Stimulated activated CD4-positive, alpha-beta T cell treated with anti-CD3 and anti-CD28 coated beads, TNF-alpha, amount 100 ng/mL, for 4 hours (primary cell): ENCODE results near the gene SMYD3.

Experiments used
- DNase-seq, 3 experiments: peaks; one replicate each; pipeline ENCODE4 v3.0.0-alpha.2; 2020; ENCODE audit warnings: low read depth in 3 of 3

The SMYD3 gene

DNA sequence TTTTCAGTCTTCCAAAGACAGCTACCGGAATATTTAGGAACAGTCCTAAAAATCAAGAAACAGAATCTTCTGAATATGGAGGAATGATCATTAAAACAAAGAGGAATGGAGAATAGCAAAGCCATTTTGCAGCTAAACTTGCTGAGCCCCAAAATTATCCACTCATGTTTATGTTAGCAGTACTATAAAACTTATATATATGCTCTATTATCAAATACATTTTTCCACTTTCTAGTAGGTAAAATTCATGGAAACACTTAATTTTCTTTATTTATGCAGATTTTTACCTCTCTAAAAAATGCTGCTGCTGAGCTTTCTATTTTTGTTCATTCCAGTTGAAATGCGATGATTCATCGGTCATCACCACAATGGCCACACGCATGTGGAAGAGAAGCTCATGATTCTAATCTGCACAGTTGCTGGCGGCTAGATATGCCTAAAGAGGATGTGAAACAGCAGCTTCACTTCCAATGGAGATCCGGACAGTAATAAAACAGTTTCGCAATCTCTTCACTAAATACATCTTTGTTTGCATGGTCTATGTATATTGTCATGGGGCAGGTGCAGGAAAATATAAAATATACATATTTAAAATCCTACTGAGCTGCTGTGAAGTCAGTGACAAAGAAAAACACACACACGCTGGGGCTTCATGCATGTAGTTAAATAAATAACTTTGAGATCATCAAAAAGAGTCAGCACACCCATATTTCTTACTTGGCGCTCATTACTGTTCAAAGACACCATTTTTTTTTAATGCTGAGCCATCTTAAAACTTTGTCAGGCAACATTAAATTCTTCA is 292.2 kb downstream of the SMYD3 start:
- no peak for DNase-seq

DNA sequence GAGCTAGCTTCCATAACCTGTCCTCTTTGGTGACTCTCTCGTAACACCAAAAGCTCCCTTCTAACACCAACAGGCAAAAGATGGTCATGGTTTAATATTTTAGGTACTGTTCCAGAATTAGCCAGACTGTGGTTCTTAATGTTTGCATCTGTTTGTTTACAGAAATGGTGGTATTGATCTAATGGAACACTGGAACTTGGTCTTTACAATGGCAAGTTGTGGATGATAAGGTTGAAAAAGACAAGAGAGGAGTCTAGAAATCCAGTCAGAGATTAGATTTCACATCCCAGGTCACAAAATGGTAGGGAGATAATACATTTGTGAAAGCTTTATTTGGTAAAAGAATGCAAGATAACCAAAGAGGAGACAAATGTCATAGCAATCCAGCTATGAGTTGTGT is 293.1 kb downstream of the SMYD3 start:
- DNase-seq = no peak

DNA sequence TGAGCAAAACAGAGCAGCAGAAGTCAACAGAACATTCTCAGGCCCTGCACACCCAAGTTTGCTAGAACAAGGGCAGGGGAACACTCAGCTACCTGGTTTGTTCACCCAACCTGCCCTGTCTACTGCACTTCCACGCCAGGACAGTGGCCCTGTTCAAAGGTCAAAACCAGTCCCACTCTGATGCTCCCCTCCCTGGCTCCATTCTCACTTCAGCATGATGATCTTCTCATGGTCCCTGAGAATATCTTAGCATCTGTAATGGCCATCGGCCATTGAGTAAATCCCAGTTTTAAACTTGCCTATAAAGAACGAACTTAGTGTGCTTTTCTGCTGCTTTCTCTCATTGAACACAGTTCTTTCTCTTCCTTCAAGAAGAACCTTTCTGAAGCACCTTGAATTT is 293.6 kb downstream of the SMYD3 start:
- DNase-seq = no peak

DNA sequence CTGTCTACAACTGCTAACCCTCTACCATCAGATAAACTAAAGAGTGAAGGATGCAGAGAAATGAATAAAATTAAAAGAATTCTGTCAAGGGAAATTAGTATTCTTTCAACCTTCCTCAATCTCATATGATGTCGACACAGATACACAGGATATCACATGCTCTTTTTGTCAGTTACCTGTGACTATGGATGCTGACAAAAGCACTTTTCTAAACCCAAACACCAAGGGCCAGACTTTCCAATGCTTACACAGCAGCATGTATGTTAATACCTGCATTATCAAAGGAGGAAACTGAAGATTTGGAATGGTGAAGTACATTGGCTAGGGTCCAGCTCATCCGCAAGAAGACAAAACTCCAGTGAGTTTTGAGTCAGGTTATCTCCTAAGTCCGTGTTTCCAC is 294.0 kb downstream of the SMYD3 start:
- no peak for DNase-seq

DNA sequence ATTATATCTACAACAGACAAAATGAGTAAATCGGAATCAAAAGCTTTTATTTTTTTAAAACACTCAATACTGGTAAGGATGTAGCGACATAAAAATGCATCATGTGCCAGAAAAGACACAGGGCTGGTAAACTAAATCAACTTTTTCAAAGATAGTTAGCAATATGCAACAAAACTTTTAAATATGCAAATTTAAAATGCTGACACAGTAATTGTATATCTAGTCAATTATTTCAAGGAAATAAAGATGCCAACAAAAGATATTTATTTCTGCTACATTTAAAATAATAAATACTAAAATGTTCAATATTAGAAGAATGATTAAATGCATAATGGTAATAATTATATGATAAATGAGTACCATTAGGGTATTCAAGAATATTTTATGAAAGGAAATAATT is 295.1 kb downstream of the SMYD3 start:
- no peak for DNase-seq

DNA sequence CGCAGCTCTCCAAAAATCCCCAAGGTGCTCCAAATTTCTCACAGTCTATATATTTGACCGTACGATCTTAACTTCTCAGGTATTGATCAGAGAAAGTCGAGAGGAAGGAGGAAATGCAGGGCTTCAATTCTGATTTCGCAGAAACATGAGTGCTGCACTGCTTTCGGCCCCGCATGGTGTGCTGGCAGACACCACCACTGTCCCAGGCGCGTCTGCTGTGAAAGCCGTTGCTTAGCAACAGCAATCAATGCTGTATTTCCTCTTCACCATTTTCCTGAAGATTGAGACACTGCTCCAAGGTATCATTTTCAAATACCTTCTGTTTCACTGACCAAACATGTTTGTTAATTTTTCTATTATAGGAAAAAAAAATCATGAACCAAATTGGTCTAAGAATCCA is 296.3 kb downstream of the SMYD3 start:
- DNase-seq = no peak

DNA sequence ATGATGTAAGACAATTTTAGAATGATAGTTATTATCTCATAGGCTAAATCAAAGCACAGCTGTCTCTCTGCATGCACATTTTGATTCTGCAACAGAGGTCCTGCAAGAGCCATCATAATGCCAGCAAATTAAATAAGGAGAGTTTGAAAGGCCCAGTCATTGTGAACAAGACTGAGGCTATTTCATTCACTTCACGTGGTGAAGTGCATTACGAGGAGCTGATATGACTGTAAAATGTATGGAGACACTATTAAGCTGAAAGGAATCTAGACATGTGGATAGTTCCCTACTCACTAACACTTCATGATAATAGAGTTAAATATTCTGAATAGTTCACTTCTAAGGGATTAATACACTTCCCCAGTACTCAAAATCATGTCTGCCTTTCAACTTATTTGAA is 299.0 kb downstream of the SMYD3 start:
- no peak for DNase-seq

DNA sequence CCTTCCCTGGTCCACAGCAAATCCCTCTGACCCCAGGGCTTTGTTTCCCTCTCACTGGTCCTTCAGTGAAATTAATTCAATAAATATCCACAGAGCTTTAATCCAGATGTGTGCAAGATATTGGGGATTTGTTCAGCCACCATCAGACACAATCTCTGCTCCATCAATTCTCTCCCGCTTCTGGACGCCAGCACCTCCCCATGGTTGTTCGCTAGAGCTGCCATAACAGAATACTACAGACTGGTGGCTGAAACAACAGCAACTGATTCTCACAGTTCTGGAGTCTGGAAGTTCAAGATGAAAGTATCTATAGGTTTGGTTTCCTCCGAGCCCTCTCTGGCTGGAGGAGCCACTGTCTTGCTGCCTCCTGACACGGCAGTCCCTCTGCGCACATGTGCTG is 303.9 kb downstream of the SMYD3 start:
- DNase-seq = no peak

DNA sequence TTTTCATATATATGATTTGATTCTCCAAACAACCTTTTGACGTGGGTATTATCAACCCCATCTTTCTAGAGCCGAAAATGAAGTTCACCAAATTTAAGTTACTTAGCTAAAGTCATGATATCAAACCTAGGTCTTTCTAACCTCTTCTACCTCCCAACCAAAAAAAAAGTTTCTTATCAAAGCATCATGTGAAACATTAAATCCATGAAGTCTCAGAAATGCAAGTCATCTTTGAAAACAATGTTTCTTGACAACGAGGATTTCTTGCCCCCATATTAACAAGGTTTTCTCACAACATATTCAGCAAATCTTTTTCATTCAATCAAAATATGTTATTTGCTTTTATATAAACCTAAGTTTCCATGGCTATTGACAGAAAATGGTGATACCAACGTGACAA is 306.3 kb downstream of the SMYD3 start:
- no peak for DNase-seq

DNA sequence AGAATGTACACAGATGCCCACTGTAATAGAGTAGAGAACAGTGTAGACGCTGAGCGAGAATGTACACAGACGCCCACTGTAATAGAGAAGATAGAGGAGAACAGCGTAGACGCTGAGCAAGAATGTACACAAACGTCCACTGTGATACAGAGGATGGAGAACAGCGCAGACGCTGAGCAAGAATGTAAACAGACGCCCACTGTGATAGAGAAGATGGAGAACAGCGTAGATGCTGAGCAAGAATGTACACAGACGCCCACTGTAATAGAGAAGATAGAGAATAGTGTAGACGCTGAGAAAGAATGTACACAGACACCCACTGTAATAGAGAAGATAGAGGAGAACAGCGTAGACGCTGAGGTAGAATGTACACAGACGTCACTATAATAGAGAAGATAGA is 306.9 kb downstream of the SMYD3 start:
- no peak for DNase-seq

DNA sequence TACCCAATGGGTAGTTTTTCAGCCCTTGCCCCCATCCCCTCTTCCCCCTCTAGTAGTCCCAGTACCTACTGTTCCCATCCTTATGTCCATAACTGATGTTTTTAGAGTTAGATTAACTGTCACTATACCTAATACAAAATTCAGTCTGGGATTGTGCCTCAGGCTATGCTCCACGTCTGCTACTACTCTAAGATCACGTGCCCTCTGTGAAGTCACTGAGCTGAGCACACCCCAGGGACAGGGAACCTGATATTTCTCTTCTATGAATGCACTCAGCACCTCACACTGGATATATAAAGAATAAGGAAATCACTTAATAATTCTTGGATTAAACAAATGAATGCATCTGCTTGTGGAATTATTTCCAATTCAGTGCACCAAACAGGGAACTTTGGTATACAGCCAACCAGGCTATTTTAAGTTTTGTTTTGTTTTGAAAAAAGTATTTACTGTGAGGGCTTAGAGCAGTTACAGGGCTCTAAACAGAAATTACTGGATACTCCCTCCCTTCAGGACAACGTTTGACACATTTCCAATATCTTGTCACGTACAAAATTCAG is 307.9 kb downstream of the SMYD3 start:
- DNase-seq = no peak

DNA sequence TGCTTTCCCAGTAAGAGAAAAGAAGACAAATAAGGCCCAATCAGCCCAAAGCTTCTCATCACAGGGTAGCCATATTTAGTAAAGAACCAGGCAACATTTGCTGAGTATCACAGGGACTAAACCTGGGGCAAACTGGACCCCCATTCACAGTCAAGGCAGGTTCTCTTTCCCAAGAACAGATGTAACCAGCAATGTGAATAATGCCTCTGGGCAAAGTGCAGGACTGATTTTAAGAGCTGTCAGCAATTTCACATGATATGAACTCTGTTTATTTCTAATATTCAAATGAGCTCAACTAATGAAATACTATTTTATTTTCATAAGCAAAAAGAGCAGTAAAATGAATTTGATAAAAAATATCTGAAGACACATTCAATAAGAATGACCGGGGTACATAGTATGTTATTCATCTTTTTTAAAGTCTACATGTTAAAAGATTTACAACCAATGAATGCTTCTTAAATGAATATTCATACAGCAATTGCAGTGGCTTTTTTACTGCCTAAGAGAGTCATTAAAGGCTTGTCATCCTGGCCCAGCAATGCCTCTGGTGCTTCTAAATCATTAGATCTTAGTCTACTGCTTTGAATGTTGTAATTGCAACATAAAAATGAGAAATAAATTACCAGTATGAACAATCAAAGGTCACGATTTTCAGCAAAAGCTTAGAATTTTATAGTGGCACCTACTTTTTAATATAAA is 308.8 kb downstream of the SMYD3 start:
- no peak for DNase-seq

DNA sequence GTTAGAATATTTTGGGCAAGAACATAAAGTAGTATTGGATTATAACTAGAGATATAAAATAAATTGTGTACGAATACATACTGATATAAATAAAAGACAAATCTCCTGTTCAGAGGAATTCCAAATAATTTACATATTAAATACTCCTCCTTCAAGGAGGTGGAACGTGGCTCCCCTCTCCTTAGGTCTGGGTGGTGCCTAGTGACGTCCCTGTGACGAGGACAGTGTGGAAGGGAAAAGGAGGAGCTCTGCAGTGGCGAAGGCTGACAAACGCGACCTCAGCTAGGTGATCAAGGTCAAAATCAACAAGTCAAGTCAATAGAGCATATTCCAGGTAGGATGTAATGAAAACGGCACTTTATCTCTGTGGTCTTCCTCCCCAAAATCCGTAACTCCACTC is 310.0 kb downstream of the SMYD3 start:
- DNase-seq = no peak

DNA sequence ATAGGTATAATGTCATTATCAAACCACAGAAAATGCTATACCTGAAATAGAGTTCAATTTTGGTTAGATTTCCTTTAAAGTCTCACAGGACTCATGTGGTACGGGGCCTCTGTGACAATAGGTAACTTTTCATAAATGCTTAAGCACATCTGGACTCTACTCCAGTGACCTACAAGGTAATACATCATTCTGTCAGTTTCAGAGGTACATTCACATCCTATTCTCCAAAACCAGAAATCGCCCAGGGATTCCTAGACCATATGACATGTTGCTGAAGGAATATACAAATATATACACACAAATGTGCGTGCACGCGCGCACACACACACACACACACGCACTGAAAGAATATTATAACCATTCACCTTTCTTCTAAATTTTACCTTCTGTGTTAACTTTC is 311.8 kb downstream of the SMYD3 start:
- DNase-seq = no peak

DNA sequence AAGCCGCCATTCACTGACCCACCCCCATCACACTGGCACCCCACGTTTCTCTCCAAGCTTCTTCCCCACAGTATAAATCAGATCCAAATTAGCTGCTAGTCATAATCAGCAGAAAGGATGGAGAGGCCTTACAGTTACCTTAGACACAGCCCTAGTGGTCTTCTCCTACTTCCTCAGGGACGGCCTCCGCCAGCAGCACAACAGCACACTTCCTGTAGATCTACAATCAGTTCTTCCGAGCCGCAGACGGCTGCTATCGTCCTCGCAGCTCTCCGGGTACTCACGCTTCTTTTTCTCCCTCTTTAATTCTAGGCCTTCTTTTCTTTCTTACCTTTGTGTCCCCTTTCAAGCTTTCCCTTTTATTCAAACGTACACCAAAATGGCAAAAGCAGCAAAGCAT is 313.5 kb downstream of the SMYD3 start:
- DNase-seq = no peak

DNA sequence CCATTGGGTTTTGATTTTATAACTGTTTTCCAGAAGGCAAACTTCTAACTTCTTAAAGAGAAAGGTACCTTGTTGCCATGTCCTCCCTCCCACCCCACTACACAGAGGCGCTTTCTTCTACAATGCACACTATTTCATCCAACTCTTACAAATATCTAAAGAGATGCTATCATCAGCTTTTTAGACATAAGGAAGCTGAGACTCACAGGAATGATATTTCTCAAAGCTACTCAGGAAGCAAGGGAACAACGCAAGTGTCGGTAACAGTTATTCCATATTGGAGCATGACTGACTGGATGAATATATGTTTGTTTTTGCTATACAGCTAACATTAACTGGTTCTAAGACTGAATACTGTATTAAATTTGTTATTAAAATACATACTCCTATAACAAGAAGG is 318.0 kb downstream of the SMYD3 start:
- no peak for DNase-seq

DNA sequence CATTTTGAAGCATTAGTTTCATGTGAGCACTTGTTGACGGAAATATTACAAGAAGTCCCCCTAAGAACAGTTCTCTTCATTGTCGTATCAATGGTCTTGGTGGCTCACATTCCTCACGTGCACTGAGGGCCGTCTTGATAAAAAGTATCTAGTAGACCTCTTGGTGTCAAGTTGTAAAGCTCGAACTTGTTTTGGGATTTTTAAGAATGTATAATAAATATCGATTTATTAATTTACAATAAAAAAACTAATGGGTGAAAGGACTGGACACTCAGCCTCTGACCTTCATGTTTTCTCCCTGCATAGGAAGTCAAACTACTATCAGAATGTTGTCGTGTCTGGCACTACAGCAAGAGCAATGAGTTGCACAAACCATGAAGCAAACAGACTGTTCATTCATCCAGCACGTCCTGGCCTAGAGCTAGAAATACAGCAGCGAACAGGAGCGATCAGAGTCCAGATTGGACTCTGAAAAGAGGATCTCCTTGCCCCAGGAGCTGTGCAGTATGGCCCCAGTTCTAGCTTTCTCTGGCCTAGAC is 319.2 kb downstream of the SMYD3 start:
- DNase-seq = no peak

DNA sequence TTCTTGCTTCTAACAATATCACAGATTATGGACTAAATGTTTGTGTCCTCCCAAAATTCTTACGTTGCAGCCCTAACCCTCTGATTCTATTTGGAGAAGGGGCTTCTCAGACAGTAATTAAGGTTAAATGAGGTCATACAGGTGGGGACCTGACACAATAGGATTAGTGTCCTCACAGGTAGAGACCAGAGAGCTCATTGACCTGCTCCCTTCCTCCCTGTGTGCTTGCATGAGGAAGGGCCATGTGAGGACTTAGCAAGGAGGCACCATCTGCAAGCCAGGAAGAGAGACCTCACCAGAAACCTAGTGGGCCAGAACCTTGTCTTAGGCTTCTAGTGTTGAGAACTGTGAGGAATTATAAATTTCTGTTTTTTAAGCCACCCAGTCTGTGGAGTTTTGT is 322.6 kb downstream of the SMYD3 start:
- no peak for DNase-seq

DNA sequence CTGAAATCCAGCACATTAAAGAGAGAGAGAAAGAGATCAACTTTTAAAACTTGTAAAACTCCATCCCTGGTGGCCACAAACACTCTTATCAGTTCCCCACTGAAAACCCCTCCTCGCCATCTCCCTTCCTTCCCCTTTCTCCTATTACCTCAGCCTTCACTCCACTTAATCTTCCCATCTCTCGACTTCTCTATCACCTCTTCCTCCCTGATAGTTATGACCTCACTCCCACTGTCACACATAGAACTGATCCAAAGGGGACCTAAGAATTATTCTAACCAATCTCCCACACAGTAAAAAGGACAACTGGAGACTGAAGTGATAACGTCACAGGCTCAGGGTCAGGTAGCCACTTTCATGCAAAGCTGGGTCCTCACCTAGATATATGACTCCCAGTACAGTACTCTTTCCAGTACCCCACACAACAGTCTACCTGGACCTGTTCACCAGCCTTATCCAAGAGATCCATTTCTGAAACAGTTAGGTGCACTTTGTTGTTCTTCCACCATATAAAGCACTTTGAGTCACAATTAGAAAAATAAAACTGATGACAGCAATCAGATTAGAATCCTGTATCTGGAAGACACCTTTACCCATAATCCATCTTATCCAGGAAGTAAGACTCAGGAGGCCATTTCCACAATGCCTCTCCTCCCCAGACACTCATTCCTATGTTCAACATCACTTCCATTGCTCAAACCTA is 324.8 kb downstream of the SMYD3 start:
- no peak for DNase-seq

DNA sequence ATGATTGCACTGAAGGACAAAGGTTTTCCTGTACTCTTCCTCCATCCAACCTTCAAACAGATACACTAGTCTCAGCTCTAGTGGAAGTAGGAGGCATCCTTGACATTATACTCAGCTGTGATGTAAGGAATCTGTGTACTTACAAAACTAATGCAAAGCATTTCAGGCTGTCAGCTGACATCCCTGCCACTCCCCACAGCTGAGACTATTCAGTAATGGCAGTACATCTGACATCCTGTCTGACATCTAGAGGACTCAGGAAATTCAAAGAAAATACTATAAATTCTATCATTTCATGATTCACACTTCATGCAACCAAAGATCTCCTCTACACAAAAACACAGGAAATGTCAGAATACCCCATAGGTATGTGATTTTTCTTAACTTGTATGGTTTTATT is 325.8 kb downstream of the SMYD3 start:
- DNase-seq = no peak

DNA sequence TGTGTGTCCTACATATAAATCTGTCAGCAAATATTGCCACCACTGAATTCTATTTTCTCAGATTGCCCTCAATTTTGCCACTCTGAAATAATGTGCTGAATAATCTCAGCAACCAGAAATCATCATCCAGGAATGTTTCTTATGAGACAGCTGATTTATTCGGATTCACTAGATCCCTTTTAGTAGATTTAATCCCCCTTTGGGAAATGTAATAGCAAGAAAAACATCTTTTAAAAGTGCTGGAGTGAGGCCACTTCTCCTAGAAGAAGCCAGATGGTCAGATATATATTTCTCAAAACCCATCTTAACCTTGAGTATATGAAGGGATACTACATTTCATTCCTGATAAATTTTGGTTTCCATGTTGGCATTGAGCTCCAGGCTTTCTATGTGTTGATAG is 327.7 kb downstream of the SMYD3 start:
- no peak for DNase-seq

DNA sequence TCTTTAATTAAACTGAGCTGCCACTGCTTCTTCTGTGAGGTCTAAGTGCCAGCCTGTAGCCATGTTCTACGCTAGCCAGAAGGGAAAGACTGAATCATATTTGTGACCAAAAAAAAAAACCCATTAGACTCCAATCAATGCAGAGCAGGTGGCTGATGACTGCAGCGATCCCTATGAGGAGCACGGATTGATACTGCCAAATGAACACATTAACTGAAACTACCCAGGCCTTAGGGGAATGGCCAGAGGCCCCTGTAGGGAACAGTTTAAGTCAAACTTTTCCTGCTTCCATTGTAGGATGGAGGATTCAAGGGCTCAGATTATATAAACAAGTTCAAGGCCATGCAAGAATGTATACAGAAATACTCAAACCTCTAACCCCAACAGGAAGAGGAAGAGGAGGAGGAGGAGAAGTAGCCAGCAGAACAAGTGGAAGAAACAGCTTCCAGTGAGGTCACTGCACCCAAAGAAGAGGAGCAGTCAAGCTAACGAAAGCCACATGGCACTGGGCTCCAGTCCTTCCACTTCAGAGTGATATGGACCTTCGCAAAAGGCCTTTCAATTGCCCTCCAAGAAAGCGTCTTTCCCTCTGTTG is 328.3 kb downstream of the SMYD3 start:
- DNase-seq = no peak
